Stimulated activated CD4-positive, alpha-beta T cell treated with anti-CD3 and anti-CD28 coated beads, Interleukin-1b, Interleukin-23, amount 100 ng/mL, for 48 hours (primary cell): Measurements from ENCODE around the gene MAU2.
"Not testable (repeated sequence)": the region's sequence is repeated elsewhere in the genome, so short reads cannot be mapped to it uniquely, and the experiment has no call there.

ENCODE experiments used
- DNase-seq: peaks from one replicate; pipeline ENCODE4 v3.0.0-alpha.2; 2020

The MAU2 gene

DNA sequence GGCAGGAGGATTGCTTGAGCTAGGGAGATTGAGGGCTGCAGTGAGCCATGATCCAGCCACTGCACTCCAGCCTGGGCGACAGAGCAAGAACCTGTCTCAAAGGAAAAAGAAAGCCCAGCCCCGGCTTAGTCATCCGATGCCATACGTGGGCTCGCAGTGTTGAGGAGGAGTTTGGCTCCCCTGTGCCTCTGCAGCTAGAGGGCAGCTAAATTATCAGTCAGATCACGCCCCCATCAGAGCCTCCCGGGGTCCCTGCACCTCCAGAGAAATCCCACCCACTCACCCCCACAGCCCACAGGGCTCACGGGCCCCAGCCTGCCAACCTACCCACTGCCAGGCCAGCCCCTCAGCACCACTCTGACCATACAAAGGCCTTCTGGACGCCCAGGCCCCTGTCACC is 27.6 kb downstream of the MAU2 start:
- DNase-seq, result no peak

DNA sequence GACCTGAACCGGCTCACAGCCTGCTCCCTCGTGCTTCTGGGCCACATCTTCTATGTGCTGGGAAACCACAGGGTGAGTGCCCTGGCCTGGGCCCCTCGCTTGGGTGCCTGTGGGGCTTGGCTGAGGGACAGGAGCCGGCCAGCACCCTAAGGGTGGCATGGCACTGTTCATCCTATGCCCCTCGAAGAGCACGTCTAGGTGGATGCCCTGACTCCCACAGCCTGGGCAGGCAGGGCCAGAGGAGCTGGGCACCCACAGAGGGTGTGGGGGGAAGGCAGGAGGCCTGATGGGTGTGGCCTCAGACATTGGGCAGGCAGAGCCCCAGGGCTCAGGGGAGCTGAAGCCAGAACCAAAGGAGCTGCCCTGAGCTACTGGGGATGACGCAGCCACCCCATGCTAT is 28.7 kb downstream of the MAU2 start:
- DNase-seq, result no peak

DNA sequence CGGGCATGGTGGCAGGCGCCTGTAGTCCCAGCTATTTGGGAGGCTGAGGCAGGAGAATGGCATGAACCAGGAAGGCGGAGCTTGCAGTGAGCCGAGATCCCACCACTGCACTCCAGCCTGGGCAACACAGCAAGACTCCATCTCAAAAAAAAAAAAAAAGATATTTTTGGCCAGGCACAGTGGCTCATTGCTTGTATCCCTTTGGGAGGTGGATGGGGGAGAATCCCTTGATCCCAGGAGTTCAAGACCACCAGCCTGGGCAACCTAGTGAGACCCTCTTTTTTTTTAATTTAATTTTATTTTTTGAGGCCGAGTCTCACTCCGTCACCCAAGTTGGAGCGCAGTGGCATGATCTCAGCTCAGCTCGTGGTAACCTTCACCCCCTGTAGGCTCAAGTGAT is 30.1 kb downstream of the MAU2 start:
- not testable (repeated sequence) for DNase-seq

GRCh38 chr19:19352823-19353222 is 32.2 kb downstream of the MAU2 start:
- DNase-seq, result no peak

GRCh38 chr19:19354007-19354406 is 33.4 kb downstream of the MAU2 start:
- DNase-seq, result no peak

DNA sequence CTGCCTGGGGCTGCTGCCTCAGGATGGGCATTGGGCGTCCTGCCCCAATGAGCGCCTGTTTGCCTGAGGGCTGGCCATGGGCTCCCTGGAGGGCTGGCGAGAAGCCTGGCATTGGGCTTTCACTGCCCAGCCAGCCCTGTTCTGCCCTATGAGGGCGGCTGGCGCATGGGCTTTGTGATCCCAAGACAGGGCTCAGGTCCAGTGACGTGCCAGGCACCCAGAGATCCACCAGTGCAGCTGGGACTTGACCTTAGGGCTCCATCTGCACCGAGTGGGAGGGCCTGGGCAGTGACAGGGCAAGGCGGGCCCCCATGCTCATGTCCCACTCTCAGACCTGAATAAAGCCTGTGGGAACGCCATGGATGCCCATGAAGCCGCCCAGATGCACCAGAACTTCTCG is 34.3 kb downstream of the MAU2 start:
- DNase-seq, result no peak

DNA sequence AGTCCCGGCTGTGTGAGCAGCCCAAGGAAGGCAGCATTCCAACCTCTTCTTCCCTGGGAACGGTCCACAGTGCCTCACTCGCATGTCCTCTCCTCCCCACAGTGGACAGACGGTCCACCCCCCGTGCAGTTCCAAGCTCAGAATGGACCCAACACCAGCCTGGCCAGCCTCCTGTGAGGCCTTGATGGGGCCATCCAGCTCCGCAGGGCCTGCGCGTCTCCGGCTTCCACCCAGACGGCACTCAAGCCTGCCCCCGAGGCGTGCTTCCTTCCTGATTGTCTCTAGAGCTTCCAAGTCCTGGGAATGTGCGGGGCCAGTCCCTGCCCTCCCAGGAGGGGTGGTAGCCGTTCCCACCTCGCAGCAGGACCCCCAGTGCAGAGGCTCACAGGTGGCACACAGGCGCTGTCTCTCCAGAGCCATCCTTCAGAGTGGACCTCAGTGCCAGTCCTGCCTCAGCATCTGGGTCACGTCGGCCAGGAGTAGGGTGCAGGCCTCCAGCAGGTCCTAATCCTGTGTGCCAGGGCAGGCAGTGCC is 35.0 kb downstream of the MAU2 start:
- no peak for DNase-seq

GRCh38 chr19:19356500-19356899 is 35.9 kb downstream of the MAU2 start:
- no peak for DNase-seq

GRCh38 chr19:19356901-19357566 is 36.4 kb downstream of the MAU2 start:
- DNase-seq, result no peak

- peak; percentile 78 for DNase-seq
Measured at GRCh38 chr19:19361075-19361594, 40.5 kb downstream of the MAU2 start.

DNA sequence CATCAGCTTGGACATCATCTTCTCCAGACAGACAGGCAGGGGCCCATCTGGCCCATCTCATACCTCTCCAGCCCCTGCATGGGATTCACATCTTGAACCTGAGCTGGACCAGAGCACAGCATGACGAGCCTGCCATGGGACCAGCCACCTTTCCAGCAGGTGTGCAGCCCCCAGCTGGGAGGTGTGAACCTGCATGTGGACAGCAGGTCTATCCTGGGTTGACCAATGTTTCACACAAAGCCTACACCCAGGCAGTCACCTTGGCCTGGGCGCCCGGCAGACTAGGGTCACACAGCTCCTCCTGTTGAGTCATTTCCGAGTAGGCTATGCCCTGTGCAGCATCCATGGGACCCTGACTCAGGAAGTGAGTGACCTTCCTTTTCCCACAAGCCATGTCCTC is 41.4 kb downstream of the MAU2 start:
- no peak for DNase-seq

GRCh38 chr19:19366434-19367396 is 46.1 kb downstream of the MAU2 start:
- DNase-seq, result peak; percentile 76

DNA sequence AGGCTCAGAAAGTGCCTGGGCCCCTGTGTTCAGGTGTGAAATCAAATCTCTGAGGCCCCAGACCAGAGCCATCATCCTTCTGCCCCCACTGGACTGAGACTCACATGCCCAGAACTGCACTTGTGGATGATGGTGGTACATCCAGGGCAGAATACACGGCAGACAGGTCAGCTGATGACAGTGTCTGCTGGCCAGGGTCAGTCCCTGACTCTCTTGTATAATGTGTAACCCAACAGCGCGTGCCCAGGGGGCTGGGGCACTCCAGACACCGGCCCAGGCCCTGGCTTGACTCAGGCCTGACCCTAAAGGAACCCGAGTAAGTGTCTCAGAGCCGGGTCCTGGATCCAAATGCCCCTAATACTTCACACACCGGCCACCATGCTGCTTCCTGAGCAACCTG is 47.5 kb downstream of the MAU2 start:
- DNase-seq, result no peak

- DNase-seq, result no peak
Measured at GRCh38 chr19:19371059-19371458, 50.4 kb downstream of the MAU2 start.

- peak; percentile 24 for DNase-seq
Measured at GRCh38 chr19:19372656-19373416, 52.2 kb downstream of the MAU2 start.

- no peak for DNase-seq
Measured at GRCh38 chr19:19379527-19379926, 58.9 kb downstream of the MAU2 start.

GRCh38 chr19:19380316-19380715 is 59.7 kb downstream of the MAU2 start:
- DNase-seq, result not testable (repeated sequence)

DNA sequence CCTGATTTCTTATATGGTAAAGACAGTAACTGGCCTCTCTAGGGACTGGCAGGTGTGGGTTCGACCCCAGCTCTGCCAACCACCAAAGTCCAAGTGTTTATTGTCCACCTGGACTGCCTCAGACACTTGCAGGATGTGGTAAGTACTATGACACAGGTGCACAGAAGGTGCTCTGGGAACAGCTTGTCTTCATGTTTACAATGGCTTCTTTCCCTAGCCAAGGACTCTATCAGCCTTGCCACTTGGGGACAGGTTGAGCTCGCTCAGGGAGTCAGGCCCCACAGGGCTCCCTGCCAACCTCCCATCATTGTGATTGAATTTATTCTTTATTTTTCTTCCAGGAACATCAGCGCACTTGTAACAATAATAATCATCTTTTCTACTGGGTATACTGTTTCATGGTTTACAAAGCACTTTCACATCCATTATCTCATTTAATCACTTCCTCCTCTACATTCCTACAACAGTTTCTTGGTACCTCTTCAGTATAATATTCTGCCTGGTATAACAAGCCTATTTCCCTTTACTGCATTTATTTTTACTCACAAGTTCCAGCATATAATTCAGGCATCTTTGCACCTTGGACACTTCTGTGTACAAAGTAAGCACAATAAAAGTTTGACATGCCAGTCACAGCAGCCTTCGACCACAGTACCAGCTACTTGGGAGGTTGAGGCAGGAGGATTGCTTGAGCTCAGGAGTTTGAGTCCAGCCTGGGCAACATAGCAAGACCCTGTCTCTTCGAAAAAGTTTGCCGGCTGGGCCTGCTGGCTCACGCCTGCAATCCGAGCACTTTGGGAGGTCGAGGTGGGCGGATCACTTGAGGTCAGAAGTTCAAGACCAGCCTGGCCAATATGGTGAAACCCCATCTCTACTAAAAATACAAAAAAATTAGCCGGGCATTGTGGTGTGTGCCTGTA is 60.6 kb downstream of the MAU2 start:
- DNase-seq, result no peak

DNA sequence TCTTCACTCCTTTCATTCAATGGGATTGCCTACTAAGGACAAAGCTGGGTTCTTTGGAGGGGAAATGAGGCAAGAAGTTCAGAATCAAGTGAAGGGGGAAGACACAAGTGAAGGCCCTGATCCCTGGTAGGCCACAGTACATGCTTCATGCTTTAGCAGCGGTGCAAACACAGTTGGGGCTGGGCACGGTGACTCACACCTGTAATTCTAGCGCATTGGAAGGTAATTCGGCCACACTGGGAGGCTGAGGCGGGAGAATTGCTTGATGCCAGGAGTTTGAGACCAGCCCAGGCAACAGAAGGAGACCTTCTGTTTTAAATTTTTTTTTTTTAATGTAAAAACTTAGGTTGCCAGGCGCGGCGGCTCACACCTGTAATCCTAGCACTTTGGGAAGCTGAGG is 61.5 kb downstream of the MAU2 start:
- no peak for DNase-seq

DNA sequence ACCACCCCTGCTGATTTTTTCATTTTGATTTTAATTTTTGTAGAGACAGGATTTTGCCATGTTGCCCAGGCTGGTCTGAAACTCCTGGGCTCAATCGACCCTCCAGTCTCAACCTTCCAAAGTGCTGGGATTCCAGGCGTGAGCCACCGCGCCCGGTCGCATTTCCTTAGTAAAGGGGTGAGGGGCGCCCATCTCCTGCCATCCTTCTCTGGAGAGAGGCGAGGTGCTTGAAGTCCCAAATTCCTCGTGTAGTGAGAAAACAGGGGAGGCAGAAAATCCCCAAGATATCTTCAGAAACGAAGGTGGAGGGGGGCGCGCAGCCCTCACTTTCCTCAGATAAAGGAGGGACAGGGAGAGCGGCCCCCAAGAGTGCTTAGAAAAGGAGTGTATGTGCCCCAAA is 63.9 kb downstream of the MAU2 start:
- no peak for DNase-seq

- peak; percentile 100 for DNase-seq
Measured at GRCh38 chr19:19385131-19385895, 64.7 kb downstream of the MAU2 start.
